K562 (cell line): ENCODE measurements around the gene SPIRE1. TPM values are rescaled to one million over a fixed set of nuclear protein-coding genes. Genes with fewer than 3 reads are reported as not detected.

Experiments used
- C11orf30 ChIP-seq: fragments of 450-650 bp; IDR thresholded peaks from 2 replicates; pipeline ENCODE4 v1.6.1; 2016; ENCODE audit warnings: low read depth, mild to moderate bottlenecking
- EZH2 ChIP-seq: IDR thresholded peaks from 2 replicates; pipeline ENCODE4 v1.6.1; 2012; ENCODE audit warnings: low read depth, mild to moderate bottlenecking, inconsistent platforms, low read length, borderline replicate concordance
- FOSL1 ChIP-seq: fragments of 200-800 bp; sonication (Bioruptor generic); conservative IDR thresholded peaks from 2 replicates; pipeline ENCODE4 v1.6.1; 2016; ENCODE audit warnings: missing genetic modification characterization, missing compliant biosample characterization
- FOXK2 ChIP-seq, 2 experiments: fragments of 450-650 bp; IDR thresholded peaks in 1 of 2; conservative IDR thresholded peaks in 1 of 2; 2 replicates each; pipeline ENCODE4 v1.6.1; 2016; ENCODE audit warnings: low read depth in 2 of 2, mild to moderate bottlenecking in 1 of 2
- HLTF ChIP-seq: fragments of 450-650 bp; IDR thresholded peaks from 2 replicates; pipeline ENCODE4 v1.6.1; 2016
- HOXB6 ChIP-seq: fragments of 250-450 bp; sonication (Bioruptor Pico); IDR thresholded peaks from 2 replicates; pipeline ENCODE4 v1.5.1; 2022; ENCODE audit warnings: mild to moderate bottlenecking, borderline replicate concordance
- ILF3 ChIP-seq: fragments of 450-650 bp; IDR thresholded peaks from 2 replicates; pipeline ENCODE4 v1.6.1; 2018; ENCODE audit warnings: antibody characterized with exemption, mild to moderate bottlenecking, moderate library complexity, borderline replicate concordance
- JUNB ChIP-seq: fragments of 450-650 bp; formaldehyde crosslinking; conservative IDR thresholded peaks from 2 replicates; pipeline ENCODE4 v1.4.0; 2020; ENCODE audit warnings: mild to moderate bottlenecking
- KDM4B ChIP-seq, 2 experiments: fragments of 450-650 bp in 1 of 2; sonication (generic) in 1 of 2; IDR thresholded peaks; 2 replicates each; pipeline ENCODE4 v1.6.1; 2016 to 2017; ENCODE audit warnings: borderline replicate concordance in 2 of 2, antibody characterized with exemption in 1 of 2, low read depth in 1 of 2, mild to moderate bottlenecking in 1 of 2
- MAFK ChIP-seq: IDR thresholded peaks from 2 replicates; pipeline ENCODE4 v1.6.1; 2011; ENCODE audit warnings: low read length, improper control_type of control experiment
- MCM5 ChIP-seq: fragments of 450-650 bp; IDR thresholded peaks from 2 replicates; pipeline ENCODE4 v1.6.1; 2016; ENCODE audit warnings: low read depth
- PRMT5 ChIP-seq: sonication (generic); formaldehyde crosslinking; IDR thresholded peaks from 2 replicates; pipeline ENCODE4 v1.5.0; 2020; ENCODE audit warnings: missing genetic modification reagents
- RBM22 ChIP-seq: fragments of 200-400 bp; formaldehyde crosslinking; IDR thresholded peaks from 2 replicates; pipeline ENCODE4 v1.6.1; 2018; ENCODE audit warnings: low read length, low read depth; ENCODE audit not compliant: poor library complexity, severe bottlenecking
- SLC30A9 ChIP-seq: fragments of 250-450 bp; sonication (Bioruptor Pico); IDR thresholded peaks from 2 replicates; pipeline ENCODE4 v1.8.0; 2022; ENCODE audit warnings: mild to moderate bottlenecking, moderate library complexity
- SOX6 ChIP-seq: fragments of 450-650 bp; IDR thresholded peaks from 2 replicates; pipeline ENCODE4 v1.6.1; 2014; ENCODE audit warnings: mild to moderate bottlenecking
- ZNF140 ChIP-seq: fragments of 250-450 bp; sonication (Bioruptor Pico); IDR thresholded peaks from 2 replicates; pipeline ENCODE4 v1.8.0; 2021; ENCODE audit warnings: moderate library complexity, mild to moderate bottlenecking, inconsistent platforms
- ZNF311 ChIP-seq: fragments of 250-450 bp; sonication (Bioruptor Pico); IDR thresholded peaks from 2 replicates; pipeline ENCODE4 v1.4.0; 2020; ENCODE audit warnings: mild to moderate bottlenecking, moderate library complexity
- ZNF316 ChIP-seq: fragments of 450-650 bp; IDR thresholded peaks from 2 replicates; pipeline ENCODE4 v1.6.1; 2016
- ZNF324 ChIP-seq: fragments of 250-450 bp; sonication (Bioruptor Pico); IDR thresholded peaks from 2 replicates; pipeline ENCODE4 v1.4.0; 2020; ENCODE audit warnings: mild to moderate bottlenecking
- ZNF785 ChIP-seq: fragments of 250-450 bp; sonication (Bioruptor Pico); IDR thresholded peaks from 2 replicates; pipeline ENCODE4 v1.4.0; 2020; ENCODE audit warnings: mild to moderate bottlenecking
- polyA plus RNA-seq, 8 experiments: library from polyadenylated mRNA; depleted of rRNA in 4 of 8; stranded (reverse) in 5 of 8; unstranded in 3 of 8; fragments of >200 nt; fragmentation: Nextera tagmentation in 2 of 8; fragmentation: Illumina TruSeq in 1 of 8; extraction: Ambion mirVana in 2 of 8; extraction: Trizol in 1 of 8; gene quantifications; 2 replicates each; pipeline versions ENCODE4 v1.2.1 to v1.2.3, GENCODE V29; 2011 to 2014; ENCODE audit warnings: inconsistent platforms in 1 of 8, missing spikeins in 1 of 8
- total RNA-seq, 7 experiments: library from RNA; depleted of rRNA in 6 of 7; stranded (reverse); fragments of >200 nt in 6 of 7; fragmentation: Illumina TruSeq in 2 of 7; extraction: Trizol in 2 of 7; gene quantifications; 2 replicates each; pipeline versions ENCODE4 v1.2.1 to v1.2.3, GENCODE V29; 2011 to 2021; ENCODE audit warnings: low replicate concordance in 1 of 7
- TF ChIP-seq, protein P1 (sequence below): fragments of 450-650 bp; formaldehyde crosslinking; conservative IDR thresholded peaks from 2 replicates; pipeline ENCODE4 v1.4.0; 2022; ENCODE audit warnings: mild to moderate bottlenecking, missing genetic modification characterization
- TF ChIP-seq, protein P2 (sequence below): fragments of 250-450 bp; sonication (Bioruptor Pico); IDR thresholded peaks from 2 replicates; pipeline ENCODE4 v1.4.0; 2020
- TF ChIP-seq, protein P3 (sequence below): fragments of 250-450 bp; sonication (Bioruptor Pico); IDR thresholded peaks from 2 replicates; pipeline ENCODE4 v1.8.0; 2021; ENCODE audit warnings: moderate library complexity, mild to moderate bottlenecking, inconsistent platforms
- TF ChIP-seq, protein P4 (sequence below): fragments of 200-800 bp; sonication (Bioruptor generic); IDR thresholded peaks from 2 replicates; pipeline ENCODE4 v1.6.1; 2017; ENCODE audit warnings: missing genetic modification characterization, missing compliant biosample characterization
- TF ChIP-seq, protein P5 (sequence below), 2 experiments: fragments of 450-650 bp; IDR thresholded peaks; 2 replicates each; pipeline ENCODE4 v1.6.1; 2016

Gene SPIRE1
- total and polyA plus RNA-seq, 9 of the 15 experiments (the other 6 are each of a cell fraction or from before 2014, with no cell fraction given): 2.9 to 14.0 (median 10.2) TPM

DNA sequence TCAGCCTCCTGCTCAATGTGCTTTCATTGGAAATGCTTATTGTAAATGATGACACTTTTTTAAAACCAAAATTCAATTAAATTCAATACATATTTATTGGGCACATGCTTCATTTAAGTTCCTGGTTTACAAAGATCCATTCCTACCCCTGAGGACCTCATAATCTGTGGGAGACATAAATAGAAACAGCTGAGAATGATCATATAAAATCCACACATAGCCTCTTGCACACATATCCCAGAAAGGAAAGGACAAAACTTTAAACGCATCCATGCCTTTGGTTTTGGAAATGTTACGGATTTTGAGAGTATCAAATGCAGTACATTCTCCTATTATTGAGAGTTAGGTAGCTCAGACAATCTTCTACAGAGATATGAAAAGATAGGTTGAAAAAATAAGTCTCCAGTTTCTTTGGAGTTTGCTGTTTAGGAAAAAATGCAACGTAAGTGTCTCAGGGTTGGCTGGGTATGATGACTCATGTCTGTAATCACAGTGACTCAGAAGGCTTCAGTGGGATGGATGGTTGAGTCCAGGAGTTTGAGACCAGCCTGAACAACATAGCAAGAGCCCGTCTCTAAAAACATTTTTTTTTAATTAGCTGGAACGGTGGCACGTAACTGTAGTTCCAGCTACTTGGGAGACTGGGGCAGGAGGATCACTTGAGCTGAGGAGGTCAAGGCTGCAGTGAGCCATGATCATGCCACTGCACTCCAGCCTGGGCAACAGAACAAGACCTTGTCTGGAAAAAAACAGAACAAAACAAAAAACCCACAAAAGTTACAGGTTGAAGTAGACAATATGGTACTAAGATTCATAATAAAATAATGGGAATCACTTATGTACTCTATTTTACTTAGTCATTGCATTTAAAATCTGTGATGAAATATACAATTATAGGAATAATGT, 254.1 kb downstream of the SPIRE1 start (continued):
- TF ChIP-seq HLTF (no peak), FOXK2 (conservative IDR thresholded peaks at IDR 0.05 in 1 of 2, IDR thresholded peaks at IDR 0.05 in 1 of 2; ENCODE audit: low read depth in 2 of 2) (peak in 1 of 2 experiments; percentile 41; a peak in 2 of 4 replicates), RBM22 (no peak), ZNF785 (CRISPR knock-in tag) (no peak), ZNF140 (CRISPR knock-in tag) (no peak), JUNB (CRISPR knock-in tag) (peak; percentile 95), SOX6 (no peak), ILF3 (no peak), MAFK (peak; percentile 90), FOSL1 (tag) (peak; percentile 99), PRMT5 (no peak), ZNF316 (peak; percentile 99), HOXB6 (no peak), ZNF324 (CRISPR knock-in tag) (no peak), SLC30A9 (CRISPR knock-in tag) (no peak), EZH2 (no peak), C11orf30 (peak; percentile 97), MCM5 (no peak), KDM4B (IDR thresholded peaks at IDR 0.05; ENCODE audit: borderline replicate concordance in 2 of 2, low read depth in 1 of 2) (no peak), ZNF311 (CRISPR knock-in tag) (no peak)
- TF ChIP-seq, protein P1, sequence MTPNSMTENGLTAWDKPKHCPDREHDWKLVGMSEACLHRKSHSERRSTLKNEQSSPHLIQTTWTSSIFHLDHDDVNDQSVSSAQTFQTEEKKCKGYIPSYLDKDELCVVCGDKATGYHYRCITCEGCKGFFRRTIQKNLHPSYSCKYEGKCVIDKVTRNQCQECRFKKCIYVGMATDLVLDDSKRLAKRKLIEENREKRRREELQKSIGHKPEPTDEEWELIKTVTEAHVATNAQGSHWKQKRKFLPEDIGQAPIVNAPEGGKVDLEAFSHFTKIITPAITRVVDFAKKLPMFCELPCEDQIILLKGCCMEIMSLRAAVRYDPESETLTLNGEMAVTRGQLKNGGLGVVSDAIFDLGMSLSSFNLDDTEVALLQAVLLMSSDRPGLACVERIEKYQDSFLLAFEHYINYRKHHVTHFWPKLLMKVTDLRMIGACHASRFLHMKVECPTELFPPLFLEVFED: no peak
- TF ChIP-seq, protein P2, sequence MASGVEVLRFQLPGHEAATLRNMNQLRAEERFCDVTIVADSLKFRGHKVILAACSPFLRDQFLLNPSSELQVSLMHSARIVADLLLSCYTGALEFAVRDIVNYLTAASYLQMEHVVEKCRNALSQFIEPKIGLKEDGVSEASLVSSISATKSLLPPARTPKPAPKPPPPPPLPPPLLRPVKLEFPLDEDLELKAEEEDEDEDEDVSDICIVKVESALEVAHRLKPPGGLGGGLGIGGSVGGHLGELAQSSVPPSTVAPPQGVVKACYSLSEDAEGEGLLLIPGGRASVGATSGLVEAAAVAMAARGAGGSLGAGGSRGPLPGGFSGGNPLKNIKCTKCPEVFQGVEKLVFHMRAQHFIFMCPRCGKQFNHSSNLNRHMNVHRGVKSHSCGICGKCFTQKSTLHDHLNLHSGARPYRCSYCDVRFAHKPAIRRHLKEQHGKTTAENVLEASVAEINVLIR (CRISPR knock-in tag): no peak
- TF ChIP-seq, protein P3, sequence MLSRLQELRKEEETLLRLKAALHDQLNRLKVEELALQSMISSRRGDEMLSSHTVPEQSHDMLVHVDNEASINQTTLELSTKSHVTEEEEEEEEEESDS (CRISPR knock-in tag): no peak
- TF ChIP-seq, protein P4, sequence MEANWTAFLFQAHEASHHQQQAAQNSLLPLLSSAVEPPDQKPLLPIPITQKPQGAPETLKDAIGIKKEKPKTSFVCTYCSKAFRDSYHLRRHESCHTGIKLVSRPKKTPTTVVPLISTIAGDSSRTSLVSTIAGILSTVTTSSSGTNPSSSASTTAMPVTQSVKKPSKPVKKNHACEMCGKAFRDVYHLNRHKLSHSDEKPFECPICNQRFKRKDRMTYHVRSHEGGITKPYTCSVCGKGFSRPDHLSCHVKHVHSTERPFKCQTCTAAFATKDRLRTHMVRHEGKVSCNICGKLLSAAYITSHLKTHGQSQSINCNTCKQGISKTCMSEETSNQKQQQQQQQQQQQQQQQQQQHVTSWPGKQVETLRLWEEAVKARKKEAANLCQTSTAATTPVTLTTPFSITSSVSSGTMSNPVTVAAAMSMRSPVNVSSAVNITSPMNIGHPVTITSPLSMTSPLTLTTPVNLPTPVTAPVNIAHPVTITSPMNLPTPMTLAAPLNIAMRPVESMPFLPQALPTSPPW (CRISPR knock-in tag): no peak
- TF ChIP-seq, protein P5, sequence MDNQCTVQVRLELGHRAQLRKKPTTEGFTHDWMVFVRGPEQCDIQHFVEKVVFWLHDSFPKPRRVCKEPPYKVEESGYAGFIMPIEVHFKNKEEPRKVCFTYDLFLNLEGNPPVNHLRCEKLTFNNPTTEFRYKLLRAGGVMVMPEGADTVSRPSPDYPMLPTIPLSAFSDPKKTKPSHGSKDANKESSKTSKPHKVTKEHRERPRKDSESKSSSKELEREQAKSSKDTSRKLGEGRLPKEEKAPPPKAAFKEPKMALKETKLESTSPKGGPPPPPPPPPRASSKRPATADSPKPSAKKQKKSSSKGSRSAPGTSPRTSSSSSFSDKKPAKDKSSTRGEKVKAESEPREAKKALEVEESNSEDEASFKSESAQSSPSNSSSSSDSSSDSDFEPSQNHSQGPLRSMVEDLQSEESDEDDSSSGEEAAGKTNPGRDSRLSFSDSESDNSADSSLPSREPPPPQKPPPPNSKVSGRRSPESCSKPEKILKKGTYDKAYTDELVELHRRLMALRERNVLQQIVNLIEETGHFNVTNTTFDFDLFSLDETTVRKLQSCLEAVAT (IDR thresholded peaks at IDR 0.05): no peak
